OCI-LY3 (cell line): ENCODE measurements around the gene CNNM2.
"Not testable (repeated sequence)": the region's sequence is repeated elsewhere in the genome, so short reads cannot be mapped to it uniquely, and the experiment has no call there.

Experiments used
- CTCF ChIP-seq: fragments of 200-600, 300-600 bp; sonication (generic); IDR thresholded peaks from 2 replicates; pipeline ENCODE4 v1.5.1; 2014; ENCODE audit warnings: antibody characterized with exemption, low read length, low read depth
- EZH2phosphoT487 ChIP-seq: fragments of 200-600 bp; shearing (Covaris generic); IDR thresholded peaks from 2 replicates; pipeline ENCODE4 v1.6.1; 2018; ENCODE audit warnings: antibody characterized with exemption, mixed run types, low read depth

- not testable (repeated sequence) for TF ChIP-seq CTCF, EZH2phosphoT487
These were observed 212.1 kb downstream of the CNNM2 start for GRCh38 chr10:103130180-103130579.
